Activated B cell treated with CpG ODN at 0.5 μM for 24 hours (primary cell): Measurements from ENCODE around the gene GSTO2. TPM values are rescaled to one million over a fixed set of nuclear protein-coding genes. Genes with fewer than 3 reads are reported as not detected.
"Not testable (repeated sequence)": the region's sequence is repeated elsewhere in the genome, so short reads cannot be mapped to it uniquely, and the experiment has no call there.

ENCODE experiments used
- ATAC-seq: fragments of 200-7000 bp; cut with Tn5 transposase; one replicate; pipeline ENCODE4 v1.10.0; 2021; ENCODE audit warnings: low read depth, mild to moderate bottlenecking, moderate library complexity
- CTCF ChIA-PET: fragments of 350-600 bp; sonication (Branson Sonifier 250); formaldehyde crosslinking; loops from one replicate; lab custom pipeline; 2021; ENCODE audit warnings: antibody characterized with exemption; lab: Charles Lee
- POLR2A ChIA-PET: fragments of 350-600 bp; sonication (Branson Sonifier 250); formaldehyde crosslinking; loops from one replicate; lab custom pipeline; 2021; ENCODE audit warnings: antibody characterized with exemption; lab: Charles Lee
- DNase-seq: peaks from one replicate; pipeline ENCODE4 v3.0.0; 2022
- H3K27ac Mint-ChIP-seq: one replicate; pipeline ENCODE4 v1.8.0; 2020; ENCODE audit warnings: mixed read lengths
- H3K27me3 Mint-ChIP-seq: one replicate; pipeline ENCODE4 v1.8.0; 2021; ENCODE audit warnings: mixed read lengths
- H3K36me3 Mint-ChIP-seq: one replicate; pipeline ENCODE4 v1.8.0; 2021; ENCODE audit warnings: low read depth, mixed read lengths
- H3K4me1 Mint-ChIP-seq: one replicate; pipeline ENCODE4 v1.8.0; 2021; ENCODE audit warnings: mixed read lengths
- H3K4me3 Mint-ChIP-seq: one replicate; pipeline ENCODE4 v1.8.0; 2020; ENCODE audit warnings: mild to moderate bottlenecking, mixed read lengths
- H3K9me3 Mint-ChIP-seq: one replicate; pipeline ENCODE4 v1.8.0; 2020; ENCODE audit warnings: mixed read lengths
- CTCF ChIP-seq: fragments of 200-600 bp; IDR thresholded peaks from one replicate; pipeline ENCODE4 v1.8.0; 2022; ENCODE audit warnings: antibody characterized with exemption, mild to moderate bottlenecking
- intact Hi-C: fragments of 100-400 bp; cut with micrococcal nuclease; formaldehyde crosslinking; loops from one replicate; pipeline ENCODE4 v1.15.1; 2024
- total RNA-seq: library from RNA; stranded (reverse); gene quantifications from 2 replicates; pipeline ENCODE4 v1.2.3, GENCODE V29; 2022

GSTO2 gene
- total RNA-seq, 1 donor from 2014 or later, result 0.91 TPM

GRCh38 chr10:104247513-104248146 is 21.4 kb upstream of the GSTO2 start:
- Mint-ChIP-seq H3K27me3 (peaks cover 21% of the 10 kb centered on the region), H3K4me1 (no peaks in the 10 kb centered on the region), H3K36me3 (no peaks in the 10 kb centered on the region), H3K9me3 (no peaks in the 10 kb centered on the region), H3K4me3 (no peak overlapping the region), H3K27ac (no peak overlapping the region)
- ChIA-PET POLR2A (no interaction called here), CTCF (interaction anchor here (1.2 kb wide), 1 partner anchor 27 kb away, joined by 3 read pairs; no protein-coding TSS in a partner anchor)
- DNase-seq, result no peak
- ATAC-seq, result no peak
- intact Hi-C loops, result no loop called here
- TF ChIP-seq CTCF, result no peak

GRCh38 chr10:104248931-104249330 is 20.1 kb upstream of the GSTO2 start:
- ATAC-seq, H3K4me1 Mint-ChIP-seq, H3K36me3 Mint-ChIP-seq, DNase-seq, H3K4me3 Mint-ChIP-seq, intact Hi-C loops, H3K27ac Mint-ChIP-seq, H3K9me3 Mint-ChIP-seq, CTCF ChIA-PET, POLR2A ChIA-PET: not testable (repeated sequence)
- H3K27me3 Mint-ChIP-seq, result peaks cover 17% of the 10 kb centered on the region

GRCh38 chr10:104250371-104250770 is 18.6 kb upstream of the GSTO2 start:
- H3K27me3 Mint-ChIP-seq, result peaks cover 17% of the 10 kb centered on the region
- no peak overlapping the region for H3K27ac Mint-ChIP-seq
- peaks cover 3% of the 10 kb centered on the region for H3K36me3 Mint-ChIP-seq
- H3K4me1 Mint-ChIP-seq, result peaks cover 10% of the 10 kb centered on the region
- DNase-seq (no peak), ATAC-seq (no peak)
- no peaks in the 10 kb centered on the region for H3K9me3 Mint-ChIP-seq
- H3K4me3 Mint-ChIP-seq, result no peak overlapping the region
- intact Hi-C loops, result no loop called here
- TF ChIP-seq CTCF, result no peak
- POLR2A ChIA-PET, result no interaction called here
- CTCF ChIA-PET, result no interaction called here

- peaks cover 21% of the 10 kb centered on the region for H3K4me1 Mint-ChIP-seq
- ATAC-seq (no peak), DNase-seq (no peak)
- peaks cover 17% of the 10 kb centered on the region for H3K27me3 Mint-ChIP-seq
- H3K36me3 Mint-ChIP-seq, result peaks cover 8% of the 10 kb centered on the region
- no peak for TF ChIP-seq CTCF
- intact Hi-C loops, result no loop called here
- no peak overlapping the region for H3K27ac Mint-ChIP-seq
- no peaks in the 10 kb centered on the region for H3K9me3 Mint-ChIP-seq
- POLR2A ChIA-PET, result no interaction called here
- CTCF ChIA-PET, result no interaction called here
- no peak overlapping the region for H3K4me3 Mint-ChIP-seq
Observed at GRCh38 chr10:104251443-104251842, 17.5 kb upstream of the GSTO2 start.

- no peak overlapping the region for H3K4me3 Mint-ChIP-seq
- peaks cover 13% of the 10 kb centered on the region for H3K36me3 Mint-ChIP-seq
- DNase-seq, result no peak
- peaks cover 28% of the 10 kb centered on the region for H3K4me1 Mint-ChIP-seq
- intact Hi-C loops, result no loop called here
- TF ChIP-seq CTCF, result no peak
- peaks cover 17% of the 10 kb centered on the region for H3K27me3 Mint-ChIP-seq
- ChIA-PET POLR2A (interaction anchor here (1.3 kb wide), 1 partner anchor 17 kb away, joined by 3 read pairs; the partner anchor contains the start of gene GSTO2), CTCF (no interaction called here)
- no peak for ATAC-seq
- no peak overlapping the region for H3K27ac Mint-ChIP-seq
- H3K9me3 Mint-ChIP-seq, result no peaks in the 10 kb centered on the region
Observed at GRCh38 chr10:104252368-104252767, 16.6 kb upstream of the GSTO2 start.
